Activated naive CD8-positive, alpha-beta T cell treated with anti-CD3 and anti-CD28 coated beads, Interleukin-2, amount 10 ng/mL, durations not matched to agents 7 days and 5 days (primary cell): ENCODE data around the gene COMT. TPM values are rescaled to one million over a fixed set of nuclear protein-coding genes. Genes with fewer than 3 reads are reported as not detected.
"Not testable (repeated sequence)": the region's sequence is repeated elsewhere in the genome, so short reads cannot be mapped to it uniquely, and the experiment has no call there.

Experiments
- ATAC-seq: fragments of 150-1000 bp; cut with Tn5 transposase; one replicate; pipeline ENCODE4 v1.10.0; 2021; ENCODE audit warnings: low read depth, moderate library complexity
- POLR2A ChIA-PET: fragments of 350-600 bp; sonication (Branson Sonifier 250); formaldehyde crosslinking; loops from one replicate; lab custom pipeline; 2021; ENCODE audit warnings: antibody characterized with exemption; lab: Charles Lee
- DNase-seq: peaks from one replicate; pipeline ENCODE4 v3.0.0; 2021
- H3K27ac Mint-ChIP-seq: one replicate; pipeline ENCODE4 v1.8.0; 2022; ENCODE audit warnings: mild to moderate bottlenecking, mixed read lengths
- H3K27me3 Mint-ChIP-seq: one replicate; pipeline ENCODE4 v1.8.0; 2022; ENCODE audit warnings: mild to moderate bottlenecking, moderate library complexity, mixed read lengths
- H3K36me3 Mint-ChIP-seq: one replicate; pipeline ENCODE4 v1.8.0; 2021; ENCODE audit warnings: mild to moderate bottlenecking, mixed read lengths
- H3K4me1 Mint-ChIP-seq: one replicate; pipeline ENCODE4 v1.8.0; 2021; ENCODE audit warnings: mixed read lengths
- H3K4me3 Mint-ChIP-seq: one replicate; pipeline ENCODE4 v1.8.0; 2022; ENCODE audit warnings: mild to moderate bottlenecking, moderate library complexity, mixed read lengths
- H3K9me3 Mint-ChIP-seq: one replicate; pipeline ENCODE4 v1.8.0; 2021; ENCODE audit warnings: mixed read lengths
- total RNA-seq, 2 experiments: library from RNA; stranded (reverse); gene quantifications; one replicate each; pipeline ENCODE4 v1.2.3, GENCODE V29; 2021

Gene COMT
- total RNA-seq, 2 experiments from 2014 or later: 68.6 to 70.0 TPM

DNA sequence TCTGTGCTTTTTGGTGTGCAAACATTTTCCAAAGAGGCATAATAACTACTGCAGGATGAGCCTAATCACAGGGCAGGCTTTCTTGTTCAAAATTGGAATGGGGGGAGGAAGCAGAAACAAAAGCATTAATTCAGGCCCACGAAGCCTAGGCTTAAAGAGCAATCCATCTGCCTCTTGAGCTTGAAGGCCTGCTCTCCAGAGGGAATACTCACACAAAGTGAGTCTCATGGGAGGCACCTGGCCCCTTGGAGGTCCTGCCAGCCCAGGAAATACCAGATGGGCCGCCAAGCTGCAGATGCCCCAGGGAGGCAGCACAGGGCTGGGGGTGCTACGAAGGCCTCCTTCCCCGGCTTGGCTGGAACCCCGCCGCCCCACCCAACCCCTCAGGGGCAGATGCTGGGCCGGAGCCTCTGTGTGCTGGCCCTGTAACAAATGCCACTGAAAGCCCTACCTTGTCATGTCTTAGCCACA is 39.3 kb upstream of the COMT start:
- Mint-ChIP-seq H3K36me3 (no peaks in the 10 kb centered on the region), H3K9me3 (no peaks in the 10 kb centered on the region), H3K4me3 (no peak overlapping the region), H3K27me3 (no peaks in the 10 kb centered on the region), H3K27ac (no peak overlapping the region), H3K4me1 (peaks cover 1% of the 10 kb centered on the region)
- no peak for ATAC-seq
- DNase-seq: no peak
- POLR2A ChIA-PET: no interaction called here

GRCh38 chr22:19903031-19903430 is 38.5 kb upstream of the COMT start:
- ATAC-seq (no peak), DNase-seq (no peak)
- H3K4me3 Mint-ChIP-seq: no peak overlapping the region
- H3K4me1 Mint-ChIP-seq: no peaks in the 10 kb centered on the region
- H3K27ac Mint-ChIP-seq: no peak overlapping the region
- POLR2A ChIA-PET: no interaction called here
- no peaks in the 10 kb centered on the region for H3K27me3 Mint-ChIP-seq
- H3K36me3 Mint-ChIP-seq: no peaks in the 10 kb centered on the region
- H3K9me3 Mint-ChIP-seq: no peaks in the 10 kb centered on the region

DNA sequence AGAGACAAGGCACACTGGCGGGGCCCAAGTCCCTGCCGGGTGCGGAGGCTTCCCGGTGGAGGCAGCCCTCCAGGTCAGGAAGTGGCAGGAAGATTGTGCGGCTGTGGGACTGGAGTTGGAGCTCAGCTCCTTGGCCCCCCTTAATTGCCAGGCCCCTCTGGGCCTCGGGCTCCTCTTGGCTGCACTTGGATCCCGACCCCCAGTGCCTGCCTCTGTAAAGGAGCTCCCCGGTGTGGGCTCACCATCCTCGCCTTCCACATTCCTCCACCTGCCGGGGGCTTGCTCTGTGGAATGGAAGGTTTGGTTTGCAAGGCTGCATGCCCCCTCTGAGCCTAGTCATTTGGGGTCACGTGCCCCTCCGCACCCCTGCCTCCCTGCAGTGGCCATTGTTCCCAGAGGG is 38.1 kb upstream of the COMT start:
- H3K27me3 Mint-ChIP-seq: no peaks in the 10 kb centered on the region
- no peaks in the 10 kb centered on the region for H3K36me3 Mint-ChIP-seq
- POLR2A ChIA-PET: no interaction called here

GRCh38 chr22:19904174-19904856 is 37.3 kb upstream of the COMT start:
- DNase-seq: no peak
- Mint-ChIP-seq H3K27ac (no peak overlapping the region), H3K4me3 (no peak overlapping the region), H3K4me1 (no peaks in the 10 kb centered on the region), H3K36me3 (no peaks in the 10 kb centered on the region), H3K9me3 (no peaks in the 10 kb centered on the region), H3K27me3 (no peaks in the 10 kb centered on the region)
- ATAC-seq: no peak
- POLR2A ChIA-PET: no interaction called here

More for the DNA sequence above, 38.1 kb upstream of the COMT start:
- DNase-seq: no peak
- H3K9me3 Mint-ChIP-seq: no peaks in the 10 kb centered on the region
- no peaks in the 10 kb centered on the region for H3K4me1 Mint-ChIP-seq
- no peak overlapping the region for H3K27ac Mint-ChIP-seq
- H3K4me3 Mint-ChIP-seq: no peak overlapping the region
- ATAC-seq: no peak

GRCh38 chr22:19904935-19905334 is 36.6 kb upstream of the COMT start:
- POLR2A ChIA-PET: no interaction called here

GRCh38 chr22:19905347-19906276 is 36.0 kb upstream of the COMT start:
- ATAC-seq (no peak), DNase-seq (no peak)
- H3K27me3 Mint-ChIP-seq: no peaks in the 10 kb centered on the region
- POLR2A ChIA-PET: no interaction called here
- no peaks in the 10 kb centered on the region for H3K9me3 Mint-ChIP-seq
- H3K36me3 Mint-ChIP-seq: no peaks in the 10 kb centered on the region
- no peak overlapping the region for H3K27ac Mint-ChIP-seq
- peaks cover 5% of the 10 kb centered on the region for H3K4me1 Mint-ChIP-seq
- no peak overlapping the region for H3K4me3 Mint-ChIP-seq

More at GRCh38 chr22:19904935-19905334, 36.6 kb upstream of the COMT start:
- no peaks in the 10 kb centered on the region for H3K36me3 Mint-ChIP-seq
- no peak overlapping the region for H3K27ac Mint-ChIP-seq
- no peaks in the 10 kb centered on the region for H3K27me3 Mint-ChIP-seq
- peaks cover 5% of the 10 kb centered on the region for H3K4me1 Mint-ChIP-seq
- no peak for ATAC-seq
- H3K4me3 Mint-ChIP-seq: no peak overlapping the region
- H3K9me3 Mint-ChIP-seq: no peaks in the 10 kb centered on the region
- DNase-seq: no peak

- ATAC-seq, H3K36me3 Mint-ChIP-seq, H3K9me3 Mint-ChIP-seq, DNase-seq, H3K4me3 Mint-ChIP-seq, H3K27me3 Mint-ChIP-seq, H3K4me1 Mint-ChIP-seq, H3K27ac Mint-ChIP-seq, POLR2A ChIA-PET: not testable (repeated sequence)
Observed at GRCh38 chr22:19906864-19907263, 34.7 kb upstream of the COMT start.

DNA sequence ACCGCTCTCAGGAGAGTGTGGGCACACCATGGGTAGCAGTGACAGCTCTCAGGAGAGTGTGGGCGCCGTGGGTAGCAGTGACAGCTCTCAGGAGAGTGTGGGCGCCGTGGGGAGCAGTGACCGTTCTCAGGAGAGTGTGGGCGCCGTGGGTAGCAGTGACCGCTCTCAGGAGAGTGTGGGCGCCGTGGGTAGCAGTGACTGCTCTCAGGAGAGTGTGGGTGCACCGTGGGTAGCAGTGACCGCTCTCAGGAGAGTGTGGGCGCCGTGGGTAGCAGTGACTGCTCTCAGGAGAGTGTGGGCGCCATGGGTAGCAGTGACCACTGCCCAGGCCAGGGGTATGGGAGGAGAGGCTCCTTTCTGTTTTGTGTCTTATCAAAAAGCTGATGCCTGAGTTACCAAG is 33.7 kb upstream of the COMT start:
- ATAC-seq, POLR2A ChIA-PET, H3K4me3 Mint-ChIP-seq, DNase-seq, H3K27ac Mint-ChIP-seq, H3K4me1 Mint-ChIP-seq, H3K9me3 Mint-ChIP-seq, H3K27me3 Mint-ChIP-seq, H3K36me3 Mint-ChIP-seq: not testable (repeated sequence)

DNA sequence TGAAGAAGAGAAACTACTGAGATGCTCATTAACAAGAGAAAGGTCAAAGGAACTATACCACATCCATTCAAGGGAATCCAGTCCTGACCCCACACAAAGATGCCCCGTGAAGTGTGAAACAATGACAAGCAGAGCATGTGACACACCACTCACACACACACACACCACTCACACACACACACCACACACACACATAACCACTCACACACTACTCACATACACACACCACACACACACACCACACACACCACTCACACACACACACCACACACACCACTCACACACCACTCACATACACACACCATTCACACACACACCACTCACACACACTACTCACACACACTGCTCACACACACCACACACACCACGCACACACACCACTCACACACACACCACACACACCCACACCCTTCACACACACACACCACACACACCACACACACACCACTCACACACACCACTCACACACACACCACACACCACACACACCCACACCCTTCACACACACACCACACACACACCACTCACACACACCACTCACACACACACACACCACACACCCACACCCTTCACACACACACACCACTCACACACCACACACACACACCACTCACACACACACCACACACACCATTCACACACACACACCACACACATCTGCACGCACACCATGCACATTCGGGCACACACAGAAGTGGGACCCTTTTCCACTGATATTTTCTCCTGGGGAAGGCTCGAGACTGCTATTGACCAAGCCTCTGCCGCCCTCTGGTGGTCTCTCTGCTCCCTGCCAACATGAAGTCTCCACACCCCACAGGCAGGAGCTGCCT is 32.0 kb upstream of the COMT start:
- peaks cover 5% of the 10 kb centered on the region for H3K4me1 Mint-ChIP-seq
- ATAC-seq (peak; percentile 87), DNase-seq (peak; percentile 84)
- H3K36me3 Mint-ChIP-seq: peaks cover 14% of the 10 kb centered on the region
- no peak overlapping the region for H3K4me3 Mint-ChIP-seq
- H3K9me3 Mint-ChIP-seq: no peaks in the 10 kb centered on the region
- H3K27ac Mint-ChIP-seq: peak overlapping the region; percentile 69
- POLR2A ChIA-PET: interaction anchor here (0.8 to 2.1 kb wide), 2 partner anchors 141 to 179 kb away, joined by 4 to 11 read pairs; no protein-coding TSS in a partner anchor
- H3K27me3 Mint-ChIP-seq: no peaks in the 10 kb centered on the region

DNA sequence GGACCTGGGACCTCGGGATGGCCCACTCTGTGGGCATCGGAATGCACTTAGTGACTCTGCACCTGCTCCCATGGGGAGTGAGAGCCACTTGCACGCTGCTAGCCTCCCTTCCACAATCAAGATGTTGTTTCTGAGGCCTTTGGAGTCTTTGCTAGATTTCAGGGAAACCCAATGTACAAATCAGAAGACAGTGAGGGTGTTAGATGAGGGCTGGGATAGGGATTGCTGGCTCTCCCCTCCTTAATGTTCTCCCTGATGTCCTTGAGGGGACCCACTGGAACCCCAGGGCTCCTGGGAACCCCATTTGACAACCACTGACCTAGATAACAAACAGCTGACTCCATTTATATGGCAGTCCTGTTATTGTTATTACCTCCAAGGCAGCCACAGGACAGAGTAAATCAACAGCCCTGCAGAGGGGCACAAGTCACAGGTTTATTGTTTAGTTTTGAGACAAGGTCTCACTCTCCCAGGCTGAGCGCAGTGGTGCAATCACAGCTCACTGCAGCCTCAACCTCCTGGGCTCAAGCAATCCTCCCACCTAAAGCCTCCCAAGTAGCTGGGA is 31.3 kb upstream of the COMT start:
- Mint-ChIP-seq H3K27ac (no peak overlapping the region), H3K27me3 (no peaks in the 10 kb centered on the region), H3K9me3 (no peaks in the 10 kb centered on the region), H3K4me3 (no peak overlapping the region), H3K4me1 (peaks cover 5% of the 10 kb centered on the region), H3K36me3 (peaks cover 17% of the 10 kb centered on the region)
- POLR2A ChIA-PET: interaction anchor here (0.8 to 2.1 kb wide), 2 partner anchors 141 to 180 kb away, joined by 4 to 11 read pairs; no protein-coding TSS in a partner anchor
- DNase-seq (no peak), ATAC-seq (no peak)

DNA sequence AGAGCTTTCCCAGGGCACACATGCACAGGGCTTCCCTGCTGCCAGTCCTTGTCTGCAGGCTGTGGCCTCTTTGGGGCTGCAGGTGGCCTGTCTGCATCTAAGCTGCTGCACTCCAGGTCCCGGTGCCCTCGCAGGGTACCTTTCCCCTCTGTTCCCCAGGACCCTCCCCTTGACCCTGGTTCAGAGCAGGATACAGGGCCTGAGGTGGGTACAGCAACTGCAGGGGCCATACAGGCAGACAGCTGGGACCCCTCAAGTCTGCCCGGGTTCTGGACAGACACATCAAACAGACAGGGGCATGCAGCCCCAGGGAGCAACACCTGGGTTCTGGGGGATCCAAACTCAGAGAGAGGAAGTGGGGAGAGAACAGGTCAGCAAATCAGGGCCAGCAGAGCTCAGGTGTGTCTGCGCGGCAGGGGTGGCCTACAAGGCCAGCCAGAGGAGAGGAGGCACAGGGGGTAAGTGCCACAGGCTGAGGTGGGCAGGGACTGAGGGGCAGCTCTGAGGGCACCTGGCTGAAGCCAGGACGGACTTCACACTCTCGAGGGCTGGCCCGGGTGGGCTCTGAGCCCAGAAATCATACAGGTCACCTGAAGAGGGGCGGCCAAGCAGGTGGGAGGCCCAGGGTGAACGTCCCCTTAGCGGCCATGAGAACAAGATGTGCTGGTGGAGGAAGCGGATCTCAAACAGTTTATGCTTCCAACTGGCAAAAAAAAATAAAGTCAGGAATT is 29.9 kb upstream of the COMT start:
- ATAC-seq (no peak), DNase-seq (no peak)
- POLR2A ChIA-PET: interaction anchor here (2.1 kb wide), 1 partner anchor 181 kb away, joined by 11 read pairs; no protein-coding TSS in a partner anchor
- no peaks in the 10 kb centered on the region for H3K27me3 Mint-ChIP-seq
- H3K27ac Mint-ChIP-seq: no peak overlapping the region
- no peaks in the 10 kb centered on the region for H3K9me3 Mint-ChIP-seq
- peaks cover 5% of the 10 kb centered on the region for H3K4me1 Mint-ChIP-seq
- no peak overlapping the region for H3K4me3 Mint-ChIP-seq
- H3K36me3 Mint-ChIP-seq: peaks cover 20% of the 10 kb centered on the region

- POLR2A ChIA-PET: no interaction called here
- Mint-ChIP-seq H3K27me3 (no peaks in the 10 kb centered on the region), H3K27ac (no peak overlapping the region), H3K36me3 (peaks cover 20% of the 10 kb centered on the region), H3K4me3 (no peak overlapping the region), H3K4me1 (peaks cover 5% of the 10 kb centered on the region), H3K9me3 (no peaks in the 10 kb centered on the region)
- no peak for ATAC-seq
- no peak for DNase-seq
Observed at GRCh38 chr22:19912271-19912999, 29.1 kb upstream of the COMT start.
